ENCODE results near the gene RET.

RET gene

GRCh38 chr10:43076876-43077420, at the start of gene RET:
RET (plus strand) TSS chr10:43077069; CDS start chr10:43077259, 190 bp downstream.
- no peak within 1 kb of the TSS for H2AFZ ChIP-seq (ENCODE audit: low read depth, low read length)
- H3K4me1 ChIP-seq (ENCODE audit: low read length): no peaks in the 10 kb centered on the region
- no peak within 1 kb of the TSS for H3K4me3 ChIP-seq (ENCODE audit: low read length)
- no peaks in the 10 kb centered on the region for H3K9me3 ChIP-seq (ENCODE audit: insufficient read depth, low read length)
- H3K4me2 ChIP-seq (ENCODE audit: low read length): no peak within 1 kb of the TSS
- no peaks in the 10 kb centered on the region for H3K79me2 ChIP-seq (ENCODE audit: low read length)
- H3K9ac ChIP-seq (ENCODE audit: low read length): no peak within 1 kb of the TSS
- no peaks in the 10 kb centered on the region for H3K27me3 ChIP-seq (ENCODE audit: low read depth, low read length)
- no peaks in the 10 kb centered on the region for H3K36me3 ChIP-seq (replicated peaks; ENCODE audit: low read depth, low read length)
- H4K20me1 ChIP-seq (ENCODE audit: insufficient read depth, low read length): no peaks in the 10 kb centered on the region
- H3K27ac ChIP-seq (ENCODE audit: low read length): no peak within 1 kb of the TSS
- no peak for TF ChIP-seq EZH2phosphoT487 (IDR thresholded peaks at IDR 0.05; ENCODE audit: low read depth)
- TF ChIP-seq CTCF (IDR thresholded peaks at IDR 0.05; ENCODE audit: low read depth, low read length): no peak

- Histone ChIP-seq H2AFZ (ENCODE audit: low read depth, low read length) (no peak overlapping the region), H3K27ac (ENCODE audit: low read length) (no peak overlapping the region), H3K79me2 (ENCODE audit: low read length) (no peaks in the 10 kb centered on the region), H3K27me3 (ENCODE audit: low read depth, low read length) (no peaks in the 10 kb centered on the region), H3K4me1 (ENCODE audit: low read length) (no peaks in the 10 kb centered on the region), H4K20me1 (ENCODE audit: insufficient read depth, low read length) (no peaks in the 10 kb centered on the region), H3K4me3 (ENCODE audit: low read length) (no peak overlapping the region), H3K9me3 (ENCODE audit: insufficient read depth, low read length) (no peaks in the 10 kb centered on the region), H3K9ac (ENCODE audit: low read length) (no peak overlapping the region), H3K4me2 (ENCODE audit: low read length) (no peak overlapping the region), H3K36me3 (replicated peaks; ENCODE audit: low read depth, low read length) (no peaks in the 10 kb centered on the region)
- TF ChIP-seq EZH2phosphoT487 (IDR thresholded peaks at IDR 0.05; ENCODE audit: low read depth) (no peak), CTCF (IDR thresholded peaks at IDR 0.05; ENCODE audit: low read depth, low read length) (no peak)
Observed at GRCh38 chr10:43027331-43027955, 49.4 kb upstream of the RET start.

GRCh38 chr10:43028143-43028542, 48.7 kb upstream of the RET start:
- H3K9ac ChIP-seq (ENCODE audit: low read length): no peak overlapping the region
- no peaks in the 10 kb centered on the region for H3K36me3 ChIP-seq (replicated peaks; ENCODE audit: low read depth, low read length)
- no peak overlapping the region for H3K4me3 ChIP-seq (ENCODE audit: low read length)
- H3K79me2 ChIP-seq (ENCODE audit: low read length): no peaks in the 10 kb centered on the region
- no peaks in the 10 kb centered on the region for H3K27me3 ChIP-seq (ENCODE audit: low read depth, low read length)
- no peak overlapping the region for H3K27ac ChIP-seq (ENCODE audit: low read length)
- TF ChIP-seq CTCF (IDR thresholded peaks at IDR 0.05; ENCODE audit: low read depth, low read length): no peak
- no peak for TF ChIP-seq EZH2phosphoT487 (IDR thresholded peaks at IDR 0.05; ENCODE audit: low read depth)
- no peak overlapping the region for H3K4me2 ChIP-seq (ENCODE audit: low read length)
- H2AFZ ChIP-seq (ENCODE audit: low read depth, low read length): no peak overlapping the region
- no peaks in the 10 kb centered on the region for H3K9me3 ChIP-seq (ENCODE audit: insufficient read depth, low read length)
- H3K4me1 ChIP-seq (ENCODE audit: low read length): no peaks in the 10 kb centered on the region
- no peaks in the 10 kb centered on the region for H4K20me1 ChIP-seq (ENCODE audit: insufficient read depth, low read length)

- H4K20me1 ChIP-seq (ENCODE audit: insufficient read depth, low read length): no peaks in the 10 kb centered on the region
- no peak for TF ChIP-seq CTCF (IDR thresholded peaks at IDR 0.05; ENCODE audit: low read depth, low read length)
- no peak for TF ChIP-seq EZH2phosphoT487 (IDR thresholded peaks at IDR 0.05; ENCODE audit: low read depth)
Observed at GRCh38 chr10:43029043-43029442, 47.8 kb upstream of the RET start.

More at GRCh38 chr10:43029043-43029442, 47.8 kb upstream of the RET start:
- Histone ChIP-seq H3K79me2 (ENCODE audit: low read length) (no peaks in the 10 kb centered on the region), H3K4me3 (ENCODE audit: low read length) (no peak overlapping the region), H3K36me3 (replicated peaks; ENCODE audit: low read depth, low read length) (no peaks in the 10 kb centered on the region), H3K27me3 (ENCODE audit: low read depth, low read length) (no peaks in the 10 kb centered on the region), H3K4me2 (ENCODE audit: low read length) (no peak overlapping the region), H3K4me1 (ENCODE audit: low read length) (no peaks in the 10 kb centered on the region), H3K9me3 (ENCODE audit: insufficient read depth, low read length) (no peaks in the 10 kb centered on the region), H3K9ac (ENCODE audit: low read length) (no peak overlapping the region), H2AFZ (ENCODE audit: low read depth, low read length) (no peak overlapping the region), H3K27ac (ENCODE audit: low read length) (no peak overlapping the region)

Data from OCI-LY3 (cell line).